Hepatocyte (in vitro differentiated cells): ENCODE measurements around the gene LRRC4C. TPM values are rescaled to one million over a fixed set of nuclear protein-coding genes. Genes with fewer than 3 reads are reported as not detected.

ENCODE experiments used
- DNase-seq: peaks from one replicate; pipeline ENCODE4 v3.0.0-alpha.2; 2016; ENCODE audit warnings: low spot score
- H2AFZ ChIP-seq: fragments of 200-600 bp; sonication (generic); 2 replicates; pipeline ENCODE4 v1.6.0; 2016; ENCODE audit warnings: antibody characterized with exemption, mild to moderate bottlenecking
- H3K27ac ChIP-seq: fragments of 200-600 bp; sonication (generic); 2 replicates; pipeline ENCODE4 v1.5.1; 2016; ENCODE audit warnings: mild to moderate bottlenecking
- H3K27me3 ChIP-seq: fragments of 200-600 bp; sonication (generic); 2 replicates; pipeline ENCODE4 v1.6.1; 2016
- H3K36me3 ChIP-seq: fragments of 200-600 bp; sonication (generic); replicated peaks from 2 replicates; pipeline ENCODE4 v1.5.1; 2016; ENCODE audit warnings: low read depth; ENCODE audit not compliant: insufficient read depth
- H3K4me1 ChIP-seq: fragments of 200-600 bp; sonication (generic); 2 replicates; pipeline ENCODE4 v1.5.1; 2016; ENCODE audit warnings: mild to moderate bottlenecking, moderate library complexity; ENCODE audit not compliant: insufficient read depth
- H3K4me2 ChIP-seq: fragments of 200-600 bp; sonication (generic); 2 replicates; pipeline ENCODE4 v1.6.0; 2016
- H3K4me3 ChIP-seq: fragments of 200-600 bp; sonication (generic); 2 replicates; pipeline ENCODE4 v1.5.1; 2016; ENCODE audit warnings: mild to moderate bottlenecking
- H3K79me2 ChIP-seq: fragments of 200-600 bp; sonication (generic); 2 replicates; pipeline ENCODE4 v1.6.0; 2017; ENCODE audit warnings: mild to moderate bottlenecking
- H3K9me2 ChIP-seq: fragments of 200-600 bp; sonication (generic); replicated peaks from 2 replicates; pipeline ENCODE4 v1.6.0; 2017; ENCODE audit warnings: mild to moderate bottlenecking; ENCODE audit not compliant: insufficient read depth
- H3K9me3 ChIP-seq: fragments of 200-600 bp; sonication (generic); 2 replicates; pipeline ENCODE4 v1.5.1; 2016; ENCODE audit warnings: low read depth, mild to moderate bottlenecking
- H4K20me1 ChIP-seq: fragments of 200-600 bp; sonication (generic); 2 replicates; pipeline ENCODE4 v1.6.0; 2016; ENCODE audit warnings: mild to moderate bottlenecking; ENCODE audit not compliant: insufficient read depth, poor library complexity, severe bottlenecking
- CTCF ChIP-seq: fragments of 200-600 bp; sonication (generic); IDR thresholded peaks from 2 replicates; pipeline ENCODE4 v1.5.1; 2016; ENCODE audit warnings: antibody characterized with exemption, mild to moderate bottlenecking; ENCODE audit not compliant: poor library complexity
- EZH2 ChIP-seq: fragments of 200-600 bp; sonication (generic); IDR thresholded peaks from 2 replicates; pipeline ENCODE4 v1.6.1; 2016; ENCODE audit warnings: antibody characterized with exemption, mild to moderate bottlenecking, borderline replicate concordance
- EZH2phosphoT487 ChIP-seq: fragments of 200-600 bp; sonication (generic); IDR thresholded peaks from one replicate; pipeline ENCODE4 v1.6.1; 2018; ENCODE audit warnings: antibody characterized with exemption, mild to moderate bottlenecking, low read depth, moderate library complexity; ENCODE audit not compliant: unreplicated experiment, severe bottlenecking
- WGBS: methylation state at CpG from one replicate; pipeline ENCODE4 v1.1.6; 2016; ENCODE audit warnings: low lambda C conversion rate; ENCODE audit errors: missing lambda C conversion rate; 5-methylcytosine and 5-hydroxymethylcytosine counted together
- polyA plus RNA-seq: library from polyadenylated mRNA; unstranded; fragments of >200 nt; fragmentation: Nextera tagmentation; extraction: Ambion mirVana; gene quantifications from 2 replicates; pipeline ENCODE4 v1.2.1, GENCODE V29; 2016
- total RNA-seq: library from RNA; depleted of rRNA; stranded (reverse); fragments of >200 nt; gene quantifications from 2 replicates; pipeline ENCODE4 v1.2.3, GENCODE V29; 2014

Gene LRRC4C
- total and polyA plus RNA-seq, 2 experiments from 2014 or later = 1.1 to 3.1 TPM

GRCh38 chr11:40467771-40468170, 991.7 kb downstream of the LRRC4C start:
- H3K4me2 ChIP-seq = no peak overlapping the region

GRCh38 chr11:40445391-40445790, 1014.1 kb downstream of the LRRC4C start:
- Histone ChIP-seq H3K4me3 (no peak overlapping the region), H2AFZ (no peak overlapping the region), H3K36me3 (no peaks in the 10 kb centered on the region), H3K9me3 (no peaks in the 10 kb centered on the region), H3K4me1 (no peaks in the 10 kb centered on the region), H3K79me2 (no peaks in the 10 kb centered on the region), H3K27me3 (no peaks in the 10 kb centered on the region), H3K9me2 (no peaks in the 10 kb centered on the region), H3K4me2 (no peak overlapping the region), H3K27ac (no peak overlapping the region), H4K20me1 (no peaks in the 10 kb centered on the region)
- 82% methylated on average over 4 of the region's 4 CpGs for WGBS
- no peak for TF ChIP-seq CTCF
- no peak for TF ChIP-seq EZH2phosphoT487
- TF ChIP-seq EZH2 = no peak
- no peak for DNase-seq

More at GRCh38 chr11:40467771-40468170, 991.7 kb downstream of the LRRC4C start:
- H4K20me1 ChIP-seq = no peaks in the 10 kb centered on the region
- no peak overlapping the region for H2AFZ ChIP-seq
- no peak overlapping the region for H3K27ac ChIP-seq
- H3K4me3 ChIP-seq = no peak overlapping the region
- no peak for TF ChIP-seq EZH2phosphoT487
- TF ChIP-seq CTCF = no peak
- H3K4me1 ChIP-seq = no peaks in the 10 kb centered on the region
- H3K9me2 ChIP-seq = no peaks in the 10 kb centered on the region
- H3K79me2 ChIP-seq = no peaks in the 10 kb centered on the region
- 58% methylated on average over 1 of the region's 1 CpG for WGBS
- no peak for DNase-seq
- H3K36me3 ChIP-seq = no peaks in the 10 kb centered on the region
- no peaks in the 10 kb centered on the region for H3K9me3 ChIP-seq
- H3K27me3 ChIP-seq = no peaks in the 10 kb centered on the region

- Histone ChIP-seq H2AFZ (no peak overlapping the region), H3K9me2 (no peaks in the 10 kb centered on the region), H3K4me2 (no peak overlapping the region), H3K9me3 (no peaks in the 10 kb centered on the region), H3K27ac (no peak overlapping the region), H3K79me2 (no peaks in the 10 kb centered on the region), H3K27me3 (no peaks in the 10 kb centered on the region), H4K20me1 (no peaks in the 10 kb centered on the region), H3K36me3 (no peaks in the 10 kb centered on the region), H3K4me1 (no peaks in the 10 kb centered on the region), H3K4me3 (no peak overlapping the region)
- WGBS = 97% methylated on average over 1 of the region's 1 CpG
- no peak for TF ChIP-seq CTCF
- TF ChIP-seq EZH2phosphoT487 = no peak
- TF ChIP-seq EZH2 = no peak
- DNase-seq = no peak
Observed at GRCh38 chr11:40444151-40444550, 1015.3 kb downstream of the LRRC4C start.

GRCh38 chr11:40435344-40435743, 1024.1 kb downstream of the LRRC4C start:
- no peaks in the 10 kb centered on the region for H3K79me2 ChIP-seq
- H3K27me3 ChIP-seq = no peaks in the 10 kb centered on the region
- no peak overlapping the region for H3K4me3 ChIP-seq
- DNase-seq = no peak
- no peaks in the 10 kb centered on the region for H3K9me3 ChIP-seq
- H3K9me2 ChIP-seq = no peaks in the 10 kb centered on the region
- no peak overlapping the region for H3K4me2 ChIP-seq
- H3K4me1 ChIP-seq = no peaks in the 10 kb centered on the region
- H3K36me3 ChIP-seq = no peaks in the 10 kb centered on the region
- no peaks in the 10 kb centered on the region for H4K20me1 ChIP-seq
- no peak for TF ChIP-seq EZH2phosphoT487
- no peak for TF ChIP-seq EZH2
- TF ChIP-seq CTCF = no peak
- no peak overlapping the region for H2AFZ ChIP-seq
- no peak overlapping the region for H3K27ac ChIP-seq
